Mesendoderm (in vitro differentiated cells): Measurements from ENCODE around the gene C9orf43.
A peak's percentile ranks its signal among the peaks of the same experiment; 100 is the strongest.

ENCODE experiments used
- DNase-seq: peaks from one replicate; pipeline ENCODE4 v3.0.0; 2013
- H2AK5ac ChIP-seq: 2 replicates; pipeline ENCODE4 v1.6.1; 2013; ENCODE audit warnings: low read length, inconsistent platforms
- H2BK120ac ChIP-seq: 2 replicates; pipeline ENCODE4 v1.6.1; 2013; ENCODE audit warnings: low read depth, mild to moderate bottlenecking, low read length, moderate library complexity, mixed read lengths
- H2BK15ac ChIP-seq: replicated peaks from 2 replicates; pipeline ENCODE4 v1.6.1; 2013; ENCODE audit warnings: low read depth, mild to moderate bottlenecking, moderate library complexity
- H2BK5ac ChIP-seq: 2 replicates; pipeline ENCODE4 v1.6.1; 2013; ENCODE audit warnings: low read length, inconsistent platforms
- H3K18ac ChIP-seq: 2 replicates; pipeline ENCODE4 v1.6.1; 2013; ENCODE audit warnings: mild to moderate bottlenecking, low read length, mixed read lengths
- H3K23ac ChIP-seq: one replicate; pipeline ENCODE4 v1.6.1; 2013; ENCODE audit warnings: low read length
- H3K27ac ChIP-seq: 2 replicates; pipeline ENCODE4 v1.5.1; 2013; ENCODE audit warnings: low read depth, mild to moderate bottlenecking, inconsistent platforms, low read length, moderate library complexity
- H3K27me3 ChIP-seq: 2 replicates; pipeline ENCODE4 v1.6.1; 2013; ENCODE audit warnings: low read length, control low read depth, mild to moderate bottlenecking, inconsistent platforms; ENCODE audit not compliant: insufficient read depth, poor library complexity
- H3K36me3 ChIP-seq: 2 replicates; pipeline ENCODE4 v1.6.1; 2013; ENCODE audit warnings: low read length, inconsistent platforms; ENCODE audit not compliant: control insufficient read depth, insufficient read depth
- H3K4ac ChIP-seq: one replicate; pipeline ENCODE4 v1.6.1; 2013; ENCODE audit warnings: low read depth, mild to moderate bottlenecking, low read length, moderate library complexity
- H3K4me1 ChIP-seq: 2 replicates; pipeline ENCODE4 v1.6.1; 2013; ENCODE audit warnings: low read depth, low read length, inconsistent platforms; ENCODE audit not compliant: control insufficient read depth
- H3K4me2 ChIP-seq: 2 replicates; pipeline ENCODE4 v1.6.1; 2013; ENCODE audit warnings: low read length
- H3K4me3 ChIP-seq: 2 replicates; pipeline ENCODE4 v1.5.1; 2013; ENCODE audit warnings: mild to moderate bottlenecking, low read length
- H3K56ac ChIP-seq: one replicate; pipeline ENCODE4 v1.6.1; 2013; ENCODE audit warnings: low read length
- H3K79me1 ChIP-seq: 2 replicates; pipeline ENCODE4 v1.6.1; 2013; ENCODE audit warnings: low read length, inconsistent platforms
- H3K79me2 ChIP-seq: 2 replicates; pipeline ENCODE4 v1.6.1; 2013; ENCODE audit warnings: mild to moderate bottlenecking, low read length; ENCODE audit not compliant: control insufficient read depth, insufficient read depth
- H3K9ac ChIP-seq: 2 replicates; pipeline ENCODE4 v1.6.1; 2013; ENCODE audit warnings: low read length, inconsistent platforms
- H4K5ac ChIP-seq: one replicate; pipeline ENCODE4 v1.6.1; 2013; ENCODE audit warnings: low read length
- H4K8ac ChIP-seq: one replicate; pipeline ENCODE4 v1.6.1; 2013; ENCODE audit warnings: low read depth, mild to moderate bottlenecking, control low read depth, low read length, moderate library complexity
- WGBS: extraction: QIAGEN DNeasy Blood & Tissue Kit; methylation state at CpG from one replicate; pipeline ENCODE4 v1.1.7; 2013; ENCODE audit warnings: low lambda C conversion rate, missing lambda C conversion rate; ENCODE audit not compliant: insufficient coverage; ENCODE audit errors: extremely low coverage; 5-methylcytosine and 5-hydroxymethylcytosine counted together

The C9orf43 gene

GRCh38 chr9:113409883-113410206 is 702 bp upstream of the C9orf43 start:
- Histone ChIP-seq H3K4me2 (peak overlapping the region; percentile 99), H3K4ac (peak overlapping the region; percentile 19), H3K4me3 (peak overlapping the region; percentile 41), H2BK5ac (peak overlapping the region; percentile 23), H3K79me2 (peaks cover 17% of the 10 kb centered on the region), H2BK120ac (no peak overlapping the region), H3K4me1 (peaks cover 2% of the 10 kb centered on the region), H3K79me1 (peaks cover 7% of the 10 kb centered on the region), H4K5ac (no peak overlapping the region), H4K8ac (no peak overlapping the region), H3K27ac (peak overlapping the region; percentile 91), H3K9ac (peak overlapping the region; percentile 93), H3K23ac (peak overlapping the region; percentile 91), H3K36me3 (peaks cover 9% of the 10 kb centered on the region), H3K18ac (peak overlapping the region; percentile 3), H2AK5ac (no peak overlapping the region), H3K27me3 (no peaks in the 10 kb centered on the region), H2BK15ac (no peak overlapping the region), H3K56ac (peak overlapping the region; percentile 99)
- no peak for DNase-seq
- WGBS: no CpG with 5 or more reads among the region's 20 CpGs

DNA sequence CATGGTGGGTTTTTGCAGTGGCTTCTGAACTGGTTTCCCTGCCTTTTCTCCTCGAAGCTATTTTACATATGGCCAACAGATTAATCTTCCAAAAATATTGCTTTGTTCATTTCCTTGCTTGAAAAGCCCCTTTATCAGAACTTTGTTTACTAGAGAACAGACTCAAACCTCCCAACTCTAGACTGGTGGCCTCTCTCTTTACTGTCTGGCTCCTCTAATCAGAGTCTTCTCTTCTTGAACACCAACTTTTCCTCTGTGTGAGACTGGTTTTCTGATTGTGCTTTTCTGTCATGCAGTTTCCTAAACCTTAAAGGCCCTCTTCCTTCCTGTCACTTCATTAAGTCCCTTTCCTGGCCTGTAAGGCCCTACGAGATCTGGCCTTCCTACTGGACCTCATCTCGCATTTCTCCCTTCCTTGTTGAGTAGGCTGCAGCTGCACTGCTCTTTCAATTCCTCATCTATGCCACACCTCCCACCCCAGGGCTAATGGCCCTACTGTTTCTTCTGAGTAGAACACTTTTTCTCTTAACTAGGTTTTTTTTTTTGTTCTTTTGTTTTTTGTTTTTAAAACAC is 5.7 kb downstream of the C9orf43 start:
- no peak overlapping the region for H3K18ac ChIP-seq
- WGBS: no CpG with 5 or more reads among the region's 3 CpGs
- H3K4ac ChIP-seq: no peak overlapping the region
- H4K5ac ChIP-seq: no peak overlapping the region
- no peaks in the 10 kb centered on the region for H3K79me1 ChIP-seq
- H3K4me2 ChIP-seq: no peak overlapping the region
- H2AK5ac ChIP-seq: no peak overlapping the region
- no peak overlapping the region for H2BK15ac ChIP-seq
- H2BK120ac ChIP-seq: no peak overlapping the region
- H3K4me1 ChIP-seq: no peaks in the 10 kb centered on the region
- no peak overlapping the region for H3K56ac ChIP-seq
- H3K27ac ChIP-seq: no peak overlapping the region
- H2BK5ac ChIP-seq: no peak overlapping the region
- no peaks in the 10 kb centered on the region for H3K79me2 ChIP-seq
- H3K9ac ChIP-seq: no peak overlapping the region
- no peak overlapping the region for H3K23ac ChIP-seq
- no peak for DNase-seq
- no peaks in the 10 kb centered on the region for H3K27me3 ChIP-seq
- no peak overlapping the region for H3K4me3 ChIP-seq
- H3K36me3 ChIP-seq: no peaks in the 10 kb centered on the region
- no peak overlapping the region for H4K8ac ChIP-seq

DNA sequence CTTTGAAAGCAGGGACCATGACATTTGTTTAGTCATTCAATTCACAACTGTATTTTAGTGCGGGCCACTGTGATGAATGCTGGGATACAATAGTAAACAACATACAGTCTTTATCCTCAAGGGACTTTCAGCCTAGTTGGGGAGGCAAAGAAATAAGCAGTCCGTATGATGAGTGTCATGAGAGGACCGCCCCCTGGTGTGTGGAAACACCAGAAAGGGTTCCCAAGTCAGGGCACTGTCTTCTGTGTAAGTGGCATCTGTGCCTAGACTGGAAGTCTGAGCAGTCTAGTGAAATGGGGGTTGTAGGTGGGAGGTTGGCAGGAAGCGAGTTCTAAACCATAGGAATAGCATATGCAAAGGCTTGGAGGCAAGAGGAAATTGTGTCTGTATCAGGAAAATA is 6.8 kb downstream of the C9orf43 start:
- no CpG with 5 or more reads among the region's 4 CpGs for WGBS
- Histone ChIP-seq H2BK5ac (no peak overlapping the region), H3K4me2 (no peak overlapping the region)

GRCh38 chr9:113421726-113422125 is 11.2 kb downstream of the C9orf43 start:
- H3K23ac ChIP-seq: no peak overlapping the region
- H3K9ac ChIP-seq: no peak overlapping the region
- H3K79me2 ChIP-seq: no peaks in the 10 kb centered on the region
- H3K27ac ChIP-seq: no peak overlapping the region
- H2BK120ac ChIP-seq: no peak overlapping the region
- H2AK5ac ChIP-seq: no peak overlapping the region
- no peaks in the 10 kb centered on the region for H3K4me1 ChIP-seq
- DNase-seq: no peak
- no peak overlapping the region for H3K18ac ChIP-seq
- no peak overlapping the region for H2BK15ac ChIP-seq
- no peaks in the 10 kb centered on the region for H3K27me3 ChIP-seq
- H4K8ac ChIP-seq: no peak overlapping the region
- H3K4ac ChIP-seq: no peak overlapping the region
- H4K5ac ChIP-seq: no peak overlapping the region
- H3K36me3 ChIP-seq: no peaks in the 10 kb centered on the region
- H3K4me2 ChIP-seq: no peak overlapping the region
- WGBS: no CpG with 5 or more reads among the region's 3 CpGs
- H3K4me3 ChIP-seq: no peak overlapping the region
- H3K56ac ChIP-seq: no peak overlapping the region
- H2BK5ac ChIP-seq: no peak overlapping the region
- H3K79me1 ChIP-seq: no peaks in the 10 kb centered on the region

More for the DNA sequence above, 6.8 kb downstream of the C9orf43 start:
- no peaks in the 10 kb centered on the region for H3K27me3 ChIP-seq
- H3K27ac ChIP-seq: no peak overlapping the region
- no peaks in the 10 kb centered on the region for H3K79me2 ChIP-seq
- H3K23ac ChIP-seq: no peak overlapping the region
- H3K56ac ChIP-seq: no peak overlapping the region
- H3K18ac ChIP-seq: no peak overlapping the region
- H3K79me1 ChIP-seq: no peaks in the 10 kb centered on the region
- H3K4me1 ChIP-seq: no peaks in the 10 kb centered on the region
- H3K36me3 ChIP-seq: no peaks in the 10 kb centered on the region
- no peak overlapping the region for H3K4ac ChIP-seq
- no peak overlapping the region for H2AK5ac ChIP-seq
- no peak overlapping the region for H3K9ac ChIP-seq
- H3K4me3 ChIP-seq: no peak overlapping the region
- no peak for DNase-seq
- no peak overlapping the region for H2BK15ac ChIP-seq
- H4K5ac ChIP-seq: no peak overlapping the region
- no peak overlapping the region for H4K8ac ChIP-seq
- H2BK120ac ChIP-seq: no peak overlapping the region

GRCh38 chr9:113425072-113425471 is 14.5 kb downstream of the C9orf43 start:
- no peak overlapping the region for H2BK120ac ChIP-seq
- H2AK5ac ChIP-seq: no peak overlapping the region
- H4K5ac ChIP-seq: no peak overlapping the region
- no peak overlapping the region for H3K4me3 ChIP-seq
- H3K4me1 ChIP-seq: no peaks in the 10 kb centered on the region
- no peak overlapping the region for H3K18ac ChIP-seq
- H3K27ac ChIP-seq: no peak overlapping the region
- no peak overlapping the region for H3K23ac ChIP-seq
- H3K56ac ChIP-seq: no peak overlapping the region
- DNase-seq: peak; percentile 26
- WGBS: no CpG with 5 or more reads among the region's 2 CpGs
- H3K9ac ChIP-seq: no peak overlapping the region
- no peak overlapping the region for H3K4me2 ChIP-seq
- no peaks in the 10 kb centered on the region for H3K27me3 ChIP-seq
- no peak overlapping the region for H3K4ac ChIP-seq
- no peak overlapping the region for H2BK15ac ChIP-seq
- no peak overlapping the region for H4K8ac ChIP-seq
- H2BK5ac ChIP-seq: no peak overlapping the region
- no peaks in the 10 kb centered on the region for H3K79me2 ChIP-seq
- no peaks in the 10 kb centered on the region for H3K79me1 ChIP-seq
- no peaks in the 10 kb centered on the region for H3K36me3 ChIP-seq

DNA sequence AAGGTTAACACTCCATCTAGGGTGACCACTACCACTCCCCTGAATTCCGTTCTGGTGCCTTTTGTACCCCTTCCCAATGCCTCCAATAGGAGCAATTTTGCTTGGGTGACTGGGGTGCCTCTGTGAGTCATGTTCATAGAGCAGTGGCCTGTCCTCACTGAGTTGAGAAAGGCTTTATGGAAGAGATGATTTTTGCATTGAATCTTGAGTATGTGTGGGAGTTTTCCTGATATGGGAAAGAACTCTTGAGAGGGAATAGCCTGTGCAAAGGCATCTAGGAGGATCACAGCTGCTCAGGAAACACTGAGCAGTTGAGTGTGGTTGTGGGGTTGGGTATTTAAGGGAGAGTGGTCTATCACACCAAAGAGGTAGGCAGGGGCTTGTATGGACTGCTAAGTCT is 16.2 kb downstream of the C9orf43 start:
- no peaks in the 10 kb centered on the region for H3K79me1 ChIP-seq
- H2BK5ac ChIP-seq: no peak overlapping the region
- no peak overlapping the region for H2BK120ac ChIP-seq
- H2AK5ac ChIP-seq: no peak overlapping the region
- no peaks in the 10 kb centered on the region for H3K79me2 ChIP-seq
- no peak overlapping the region for H4K5ac ChIP-seq
- no peak overlapping the region for H4K8ac ChIP-seq
- no peak overlapping the region for H3K56ac ChIP-seq
- H3K27ac ChIP-seq: no peak overlapping the region
- no peak overlapping the region for H3K4ac ChIP-seq
- H3K9ac ChIP-seq: no peak overlapping the region
- WGBS: no CpG with 5 or more reads among the region's 1 CpG
- DNase-seq: no peak
- H3K36me3 ChIP-seq: no peaks in the 10 kb centered on the region
- no peaks in the 10 kb centered on the region for H3K27me3 ChIP-seq
- H3K4me3 ChIP-seq: no peak overlapping the region
- no peak overlapping the region for H2BK15ac ChIP-seq
- H3K18ac ChIP-seq: no peak overlapping the region
- H3K4me1 ChIP-seq: no peaks in the 10 kb centered on the region
- H3K23ac ChIP-seq: no peak overlapping the region
- no peak overlapping the region for H3K4me2 ChIP-seq
